GM10266 (cell line): ENCODE results near the gene ING4.

Experiments
- DNase-seq: peaks from one replicate; pipeline ENCODE4 v3.0.0; 2012; ENCODE audit errors: extremely low spot score
- CTCF ChIP-seq: IDR thresholded peaks from 2 replicates; pipeline ENCODE4 v1.5.1; 2012; ENCODE audit warnings: mild to moderate bottlenecking, low read depth; ENCODE audit not compliant: control insufficient read depth, insufficient read depth; ENCODE audit errors: missing control alignments

Gene ING4

GRCh38 chr12:6643569-6644256 lies 19.2 kb downstream of the ING4 start:
- TF ChIP-seq CTCF: no peak
- DNase-seq: no peak

- TF ChIP-seq CTCF: no peak
Observed at GRCh38 chr12:6641131-6641530, 21.8 kb downstream of the ING4 start.

GRCh38 chr12:6640497-6640896 lies 22.4 kb downstream of the ING4 start:
- no peak for TF ChIP-seq CTCF
- no peak for DNase-seq

More at GRCh38 chr12:6641131-6641530, 21.8 kb downstream of the ING4 start:
- DNase-seq: no peak

GRCh38 chr12:6639151-6639801 lies 23.6 kb downstream of the ING4 start:
- TF ChIP-seq CTCF: no peak
- no peak for DNase-seq

GRCh38 chr12:6638305-6638704 lies 24.6 kb downstream of the ING4 start:
- no peak for DNase-seq
- no peak for TF ChIP-seq CTCF

GRCh38 chr12:6635856-6636531 lies 26.9 kb downstream of the ING4 start, which contains the start of gene LPAR5:
Gene LPAR5, minus strand, starts transcription at chr12:6635959. Its CDS starts 14,711 bp downstream, at chr12:6621248.
- TF ChIP-seq CTCF: no peak
- peak; percentile 71 for DNase-seq

GRCh38 chr12:6635375-6635855 lies 27.5 kb downstream of the ING4 start:
- peak; percentile 73 for DNase-seq
- TF ChIP-seq CTCF: no peak
